Esophagus (tissue), 2 donors: Measurements from ENCODE around the gene TMEM108. TPM values are rescaled to one million over a fixed set of nuclear protein-coding genes. Genes with fewer than 3 reads are reported as not detected.

Experiments used
- H3K27ac ChIP-seq, 2 donors: one replicate each; pipeline ENCODE4 v1.5.1; 2013; ENCODE audit warnings: low read depth in 2 of 2, mild to moderate bottlenecking in 2 of 2, inconsistent platforms in 1 of 2, low read length in 1 of 2, moderate library complexity in 1 of 2
- H3K27me3 ChIP-seq, 2 donors: one replicate each; pipeline ENCODE4 v1.6.1; 2013; ENCODE audit warnings: low read length in 2 of 2, control low read depth in 1 of 2, mild to moderate bottlenecking in 1 of 2; ENCODE audit not compliant: insufficient read depth in 2 of 2, control insufficient read depth in 1 of 2
- H3K36me3 ChIP-seq, 2 donors: one replicate each; pipeline ENCODE4 v1.6.1; 2013; ENCODE audit warnings: low read length in 1 of 2; ENCODE audit not compliant: control insufficient read depth in 2 of 2, insufficient read depth in 2 of 2
- H3K4me1 ChIP-seq, 2 donors: one replicate each; pipeline ENCODE4 v1.6.1; 2013; ENCODE audit warnings: low read length in 1 of 2; ENCODE audit not compliant: control insufficient read depth in 2 of 2, insufficient read depth in 2 of 2
- H3K4me3 ChIP-seq, 2 donors: one replicate each; pipeline ENCODE4 v1.5.1; 2013; ENCODE audit warnings: low read length in 2 of 2, mild to moderate bottlenecking in 2 of 2, low read depth in 1 of 2, moderate library complexity in 1 of 2
- H3K9me3 ChIP-seq, 2 donors: one replicate each; pipeline ENCODE4 v1.6.1; 2013; ENCODE audit warnings: mild to moderate bottlenecking in 2 of 2, low read depth in 1 of 2, low read length in 1 of 2, moderate library complexity in 1 of 2; ENCODE audit not compliant: control insufficient read depth in 2 of 2, insufficient read depth in 1 of 2
- WGBS, 2 donors: extraction: QIAGEN DNeasy Blood & Tissue Kit; methylation state at CpG; one replicate each; pipeline ENCODE4 v1.1.7; 2013; 5-methylcytosine and 5-hydroxymethylcytosine counted together
- polyA plus RNA-seq, 2 donors: library from polyadenylated mRNA; stranded (reverse); fragments of 200-250 nt; gene quantifications; one replicate each; pipeline ENCODE4 v1.2.3, GENCODE V29; 2013
- donor health status: healthy with polysubstance abuse.
- donor health status: Bipolar disorder and iron deficiency.

TMEM108 gene
- polyA plus RNA-seq, 2 donors = 0.41 to 2.7 TPM

DNA sequence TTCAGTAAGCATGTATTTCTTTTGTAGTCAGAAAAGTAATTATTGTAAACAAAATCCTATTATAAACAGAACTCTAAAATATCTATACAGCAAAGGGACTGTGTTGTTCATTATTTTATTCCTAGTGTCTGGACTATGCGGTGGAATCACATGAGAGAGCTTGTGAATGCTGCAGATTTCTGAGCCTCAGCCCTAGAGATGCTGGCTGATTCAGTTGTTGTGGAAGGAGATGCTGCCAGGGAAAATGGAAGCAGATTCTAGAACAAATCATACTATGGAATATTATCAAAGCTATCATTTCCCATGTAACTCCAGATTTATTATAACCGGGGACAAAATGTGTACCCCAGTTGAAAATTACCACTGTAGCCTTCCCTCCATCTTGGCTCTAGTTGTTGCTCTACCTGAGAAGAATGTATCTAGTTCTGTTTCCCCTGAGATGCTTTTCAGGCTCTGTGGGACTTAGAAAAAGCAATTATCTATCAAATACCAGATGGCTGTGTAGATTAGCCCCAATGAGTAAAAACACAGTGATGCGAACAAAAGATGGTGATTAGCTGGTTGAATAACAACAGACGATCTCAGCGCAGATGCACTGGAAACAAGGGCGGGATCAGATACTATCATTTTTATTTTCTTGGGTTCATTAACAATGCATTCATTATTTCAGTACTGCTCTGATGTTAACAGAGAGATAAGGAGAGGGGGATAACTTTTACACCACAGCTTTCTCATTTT, 131.3 kb downstream of the TMEM108 start:
- H3K4me3 ChIP-seq = no peak overlapping the region
- WGBS, 2 donors = 85 to 90% methylated on average over 6 of the region's 6 CpGs
- no peaks in the 10 kb centered on the region for H3K9me3 ChIP-seq
- no peaks in the 10 kb centered on the region for H3K36me3 ChIP-seq
- no peak overlapping the region for H3K27ac ChIP-seq
- no peaks in the 10 kb centered on the region for H3K4me1 ChIP-seq
- H3K27me3 ChIP-seq = no peaks in the 10 kb centered on the region

DNA sequence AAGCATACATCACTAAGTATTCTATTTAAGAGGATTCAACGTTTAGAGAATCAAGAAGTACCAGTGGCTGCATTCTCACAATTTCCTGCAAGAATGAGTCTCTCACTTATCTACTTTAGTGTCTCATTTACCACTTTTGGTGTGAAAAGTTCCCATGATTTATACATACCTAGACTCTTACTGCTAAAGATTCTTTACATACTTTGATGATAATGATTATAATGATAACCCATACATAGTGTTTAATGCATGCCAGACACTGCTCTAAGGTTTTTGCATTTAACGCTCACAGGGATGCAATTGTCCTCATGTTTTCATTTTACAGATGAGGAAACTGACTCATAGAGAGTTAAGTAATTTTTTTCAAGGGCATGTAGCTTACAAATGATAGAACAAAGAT, 133.6 kb downstream of the TMEM108 start:
- H3K36me3 ChIP-seq = no peaks in the 10 kb centered on the region
- whole genome bisulfite sequencing, 2 donors = 69 to 79% methylated on average over 2 of the region's 2 CpGs
- no peak overlapping the region for H3K27ac ChIP-seq

DNA sequence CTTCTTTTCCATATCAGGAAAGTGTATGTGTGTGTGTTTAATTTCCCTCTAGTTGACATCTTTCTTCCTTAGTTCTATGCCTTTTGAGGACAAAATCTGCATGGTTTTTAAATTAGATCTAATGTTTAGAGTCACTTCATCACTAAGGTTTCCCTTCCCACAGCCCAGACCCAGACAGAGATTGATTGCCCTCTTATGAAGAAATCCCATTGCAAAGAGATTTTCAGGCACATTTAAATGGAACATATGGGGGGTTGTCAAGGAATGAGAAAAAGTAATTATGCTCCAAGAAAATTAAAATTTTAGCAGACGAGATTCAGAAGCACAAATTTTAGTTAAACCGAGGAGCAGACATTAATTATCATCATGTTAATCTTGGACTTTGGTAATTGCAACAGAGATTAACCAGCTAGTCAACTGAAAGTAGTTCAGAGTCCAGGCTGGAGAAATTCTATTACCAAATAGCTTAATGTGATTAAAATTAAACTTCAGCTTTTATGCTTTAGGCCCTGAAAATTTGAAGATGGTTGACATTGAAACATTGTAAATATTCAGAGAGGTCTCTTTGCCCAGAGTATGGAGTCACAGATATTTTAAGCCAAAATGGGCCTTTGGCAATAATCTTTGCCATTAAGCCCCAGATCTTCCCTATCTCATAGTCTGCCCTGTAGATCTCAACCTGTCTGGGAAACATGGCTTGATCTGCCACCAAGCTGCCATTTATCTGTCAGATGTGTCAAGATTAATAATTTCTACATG, 143.4 kb downstream of the TMEM108 start:
- no peaks in the 10 kb centered on the region for H3K36me3 ChIP-seq
- no peaks in the 10 kb centered on the region for H3K9me3 ChIP-seq
- 67 to 78% methylated on average over 2 of the region's 2 CpGs for WGBS, 2 donors
- no peak overlapping the region for H3K27ac ChIP-seq
- no peak overlapping the region for H3K4me3 ChIP-seq
- no peaks in the 10 kb centered on the region for H3K4me1 ChIP-seq
- H3K27me3 ChIP-seq = no peaks in the 10 kb centered on the region

More for the DNA sequence above, 133.6 kb downstream of the TMEM108 start:
- no peaks in the 10 kb centered on the region for H3K9me3 ChIP-seq
- no peak overlapping the region for H3K4me3 ChIP-seq
- no peaks in the 10 kb centered on the region for H3K4me1 ChIP-seq
- no peaks in the 10 kb centered on the region for H3K27me3 ChIP-seq

DNA sequence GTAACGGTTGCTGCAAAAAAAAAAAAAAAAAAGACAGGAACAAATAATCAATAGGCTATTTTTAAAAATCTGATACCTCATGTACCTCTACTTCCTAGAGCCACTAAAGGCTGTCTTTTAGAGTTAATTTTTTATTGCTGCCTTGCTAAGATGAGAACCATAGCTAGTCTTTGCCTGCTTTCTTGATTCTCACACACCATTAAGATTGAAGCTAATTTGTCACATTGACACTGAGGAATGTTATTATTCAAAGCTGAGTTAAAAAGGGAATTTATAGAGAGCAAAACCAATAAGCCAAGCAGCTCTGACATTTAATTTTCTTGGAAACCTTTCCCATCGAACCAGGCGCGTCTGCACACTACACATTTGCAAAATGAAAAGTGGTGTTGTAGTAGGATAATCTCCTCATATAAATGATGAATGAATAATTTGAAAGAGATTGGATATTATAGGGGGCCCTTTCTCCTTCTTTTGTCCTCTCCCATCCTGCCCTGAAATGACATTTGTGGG, 149.7 kb downstream of the TMEM108 start:
- no peaks in the 10 kb centered on the region for H3K4me1 ChIP-seq
- H3K9me3 ChIP-seq = no peaks in the 10 kb centered on the region
- no peaks in the 10 kb centered on the region for H3K27me3 ChIP-seq
- H3K4me3 ChIP-seq = no peak overlapping the region
- H3K36me3 ChIP-seq = no peaks in the 10 kb centered on the region
- no peak overlapping the region for H3K27ac ChIP-seq
- 61 to 63% methylated on average over 4 of the region's 4 CpGs for WGBS, 2 donors

DNA sequence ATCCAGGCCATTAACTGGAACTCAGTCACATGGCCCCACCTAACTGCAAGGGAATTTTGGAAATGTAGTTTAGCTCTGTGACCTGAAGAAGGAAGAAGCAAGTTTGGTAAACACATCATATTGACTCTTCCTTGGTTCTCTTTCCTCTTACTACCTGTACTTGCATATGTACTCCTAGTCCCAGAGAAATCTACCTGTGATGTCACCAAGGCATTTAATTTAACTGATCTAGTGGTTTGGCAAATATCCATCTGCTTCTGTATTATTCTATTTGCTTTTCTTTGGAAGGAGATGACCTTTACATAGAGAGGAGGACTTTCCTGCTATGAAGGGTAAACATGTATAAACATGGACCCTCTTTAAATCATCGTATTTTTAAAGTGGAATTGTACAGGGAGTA, 150.8 kb downstream of the TMEM108 start:
- no peaks in the 10 kb centered on the region for H3K27me3 ChIP-seq
- no peak overlapping the region for H3K4me3 ChIP-seq
- no peak overlapping the region for H3K27ac ChIP-seq
- WGBS, 2 donors = 36 to 46% methylated on average over 1 of the region's 1 CpG
- H3K9me3 ChIP-seq = no peaks in the 10 kb centered on the region
- H3K36me3 ChIP-seq = no peaks in the 10 kb centered on the region
- no peaks in the 10 kb centered on the region for H3K4me1 ChIP-seq

DNA sequence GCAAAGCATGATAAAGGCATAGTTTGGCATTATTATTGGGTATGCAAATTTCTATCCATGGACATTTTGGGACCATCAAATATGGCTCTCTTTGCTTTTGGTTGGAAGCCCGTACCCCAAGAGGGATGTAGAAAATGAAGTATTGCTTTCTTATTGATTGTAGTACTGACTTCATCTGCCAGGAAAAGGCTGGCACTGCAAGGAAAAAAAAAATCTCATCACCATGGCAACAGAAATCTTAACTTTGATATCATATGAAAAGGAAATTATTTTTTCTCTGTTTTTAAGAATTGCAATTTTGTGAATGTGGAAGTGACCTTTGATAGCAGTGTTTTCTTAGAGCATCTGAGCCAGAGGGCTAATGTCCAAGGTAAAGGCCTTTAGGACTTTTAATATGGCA, 151.7 kb downstream of the TMEM108 start:
- Histone ChIP-seq H3K27ac (no peak overlapping the region), H3K4me3 (no peak overlapping the region), H3K36me3 (no peaks in the 10 kb centered on the region), H3K9me3 (no peaks in the 10 kb centered on the region), H3K4me1 (no peaks in the 10 kb centered on the region), H3K27me3 (no peaks in the 10 kb centered on the region)
- 90 to 93% methylated on average over 1 of the region's 1 CpG for WGBS, 2 donors

DNA sequence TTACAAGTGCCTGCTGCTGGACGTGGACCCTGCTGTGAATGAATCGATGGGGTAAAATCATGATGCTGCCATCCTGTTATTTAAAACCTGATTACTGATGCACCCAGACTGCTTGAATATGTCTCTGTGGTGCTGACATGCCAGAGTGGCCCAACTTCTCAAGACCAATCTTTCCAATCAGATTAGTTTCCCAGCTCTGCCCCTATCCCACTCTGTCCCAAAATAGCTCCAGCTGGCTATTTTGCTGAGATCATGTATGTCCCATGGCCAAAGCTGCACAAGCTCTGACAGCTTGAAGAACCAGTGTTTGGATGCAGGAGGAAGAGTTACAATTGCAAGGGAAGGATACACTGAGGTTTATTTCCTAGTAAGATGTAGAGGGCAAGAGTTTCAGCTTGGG, 153.6 kb downstream of the TMEM108 start:
- Histone ChIP-seq H3K4me3 (no peak overlapping the region), H3K9me3 (no peaks in the 10 kb centered on the region), H3K36me3 (no peaks in the 10 kb centered on the region), H3K4me1 (no peaks in the 10 kb centered on the region), H3K27ac (no peak overlapping the region), H3K27me3 (no peaks in the 10 kb centered on the region)
- 78 to 90% methylated on average over 2 of the region's 2 CpGs for WGBS, 2 donors

DNA sequence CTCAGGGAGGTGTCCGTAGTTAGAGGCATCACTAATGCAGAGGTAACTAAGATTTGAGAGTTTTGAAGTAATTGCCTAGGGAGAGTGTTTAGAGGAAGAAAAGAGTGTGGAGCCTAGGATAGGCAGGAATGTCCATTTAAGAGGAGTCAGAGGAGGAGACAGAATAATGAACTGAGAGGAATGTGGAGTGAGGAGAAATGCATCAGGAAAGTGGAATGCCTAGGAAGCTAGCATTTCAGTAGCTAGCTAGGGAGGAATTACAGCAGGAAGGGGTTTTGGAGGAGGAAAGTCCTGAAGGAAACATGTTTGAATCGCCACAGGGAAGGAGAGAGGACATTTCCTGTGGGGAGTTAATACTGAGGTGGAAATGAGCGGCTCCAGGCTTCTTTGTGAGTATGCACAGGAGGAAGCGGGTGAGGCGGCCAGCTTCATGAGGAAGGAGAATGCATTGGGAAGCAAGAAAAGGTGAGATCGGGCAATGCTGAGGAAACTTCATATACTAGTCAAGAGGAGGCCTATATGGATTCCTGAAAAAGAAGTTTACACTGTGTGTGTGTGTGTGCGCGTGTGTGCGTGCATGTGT, 154.3 kb downstream of the TMEM108 start:
- no peaks in the 10 kb centered on the region for H3K4me1 ChIP-seq
- H3K4me3 ChIP-seq = no peak overlapping the region
- 77% methylated on average over 9 of the region's 9 CpGs for WGBS, 2 donors
- no peaks in the 10 kb centered on the region for H3K9me3 ChIP-seq
- H3K27me3 ChIP-seq = no peaks in the 10 kb centered on the region
- H3K36me3 ChIP-seq = no peaks in the 10 kb centered on the region
- no peak overlapping the region for H3K27ac ChIP-seq

DNA sequence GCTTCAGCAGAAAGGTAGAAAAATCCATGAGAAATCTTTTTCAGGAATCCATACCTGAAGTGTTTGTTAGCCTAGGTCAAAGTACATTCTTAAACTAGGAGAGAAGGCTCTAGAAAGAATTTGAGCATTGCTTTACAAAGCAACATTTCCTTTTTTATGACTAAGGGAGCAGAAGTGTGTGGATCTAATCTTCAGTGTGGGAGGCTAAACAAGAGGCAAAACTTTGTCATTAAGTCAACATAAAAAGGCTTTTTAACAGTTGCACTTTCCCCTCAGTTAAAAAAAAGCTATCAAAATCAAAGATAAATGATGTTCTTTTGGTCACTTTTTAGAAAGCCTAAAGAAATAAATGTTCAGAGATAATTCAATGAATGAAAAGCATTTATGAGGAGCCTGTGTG, 154.8 kb downstream of the TMEM108 start:
- Histone ChIP-seq H3K27me3 (no peaks in the 10 kb centered on the region), H3K4me1 (no peaks in the 10 kb centered on the region), H3K9me3 (no peaks in the 10 kb centered on the region), H3K27ac (no peak overlapping the region), H3K4me3 (no peak overlapping the region), H3K36me3 (no peaks in the 10 kb centered on the region)
